Neural cell (in vitro differentiated cells): ENCODE results near the gene SNPH.

Experiments used
- EP300 ChIP-seq: fragments of 450-650 bp; conservative IDR thresholded peaks from 2 replicates; pipeline ENCODE4 v1.6.1; 2014; ENCODE audit warnings: antibody characterized with exemption, mild to moderate bottlenecking, moderate library complexity; ENCODE audit not compliant: poor library complexity, severe bottlenecking
- EZH2 ChIP-seq: fragments of 200-600, 300-800 bp; shearing (Covaris generic), sonication (generic); IDR thresholded peaks from 2 replicates; pipeline ENCODE4 v1.6.1; 2014; ENCODE audit warnings: antibody characterized with exemption, low read length, borderline replicate concordance, mild to moderate bottlenecking; ENCODE audit not compliant: insufficient read depth, poor library complexity, severe bottlenecking
- MXI1 ChIP-seq: fragments of 450-650 bp; conservative IDR thresholded peaks from 2 replicates; pipeline ENCODE4 v1.6.1; 2014; ENCODE audit warnings: antibody characterized with exemption, mild to moderate bottlenecking; ENCODE audit not compliant: poor library complexity, severe bottlenecking
- POLR2AphosphoS5 ChIP-seq: IDR thresholded peaks from 2 replicates; pipeline ENCODE4 v1.6.1; 2012
- RAD21 ChIP-seq: fragments of 450-650 bp; conservative IDR thresholded peaks from 2 replicates; pipeline ENCODE4 v1.6.1; 2014; ENCODE audit warnings: antibody characterized with exemption, mild to moderate bottlenecking, moderate library complexity
- TF ChIP-seq, protein P1 (sequence below): fragments of 450-650 bp; IDR thresholded peaks from 2 replicates; pipeline ENCODE4 v1.5.1; 2014; ENCODE audit warnings: antibody characterized with exemption, mild to moderate bottlenecking, moderate library complexity; ENCODE audit not compliant: poor library complexity, severe bottlenecking
- TF ChIP-seq, protein P2 (sequence below): IDR thresholded peaks from 2 replicates; pipeline ENCODE4 v1.6.1; 2012; ENCODE audit warnings: borderline replicate concordance

DNA sequence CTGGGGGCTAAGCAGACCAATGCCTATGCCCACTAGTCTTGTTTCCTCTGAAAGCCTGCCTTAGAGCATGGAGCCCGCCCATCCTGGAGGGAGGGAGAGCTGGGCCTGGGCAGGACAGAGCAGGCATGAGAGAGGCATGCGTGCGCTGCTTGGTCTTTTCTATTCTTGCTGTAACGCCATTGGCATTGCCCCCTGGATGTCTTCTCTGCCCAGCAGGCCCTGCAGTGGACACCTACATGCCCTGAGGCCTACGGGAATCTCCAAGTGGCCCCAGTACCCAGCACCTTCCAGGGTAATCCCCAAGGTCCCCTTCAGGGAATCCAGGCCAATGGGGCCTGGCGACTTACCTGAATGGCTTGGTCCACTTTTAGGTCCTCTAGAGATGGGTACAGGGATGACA is 53.9 kb downstream of the SNPH start:
- TF ChIP-seq, protein P1, sequence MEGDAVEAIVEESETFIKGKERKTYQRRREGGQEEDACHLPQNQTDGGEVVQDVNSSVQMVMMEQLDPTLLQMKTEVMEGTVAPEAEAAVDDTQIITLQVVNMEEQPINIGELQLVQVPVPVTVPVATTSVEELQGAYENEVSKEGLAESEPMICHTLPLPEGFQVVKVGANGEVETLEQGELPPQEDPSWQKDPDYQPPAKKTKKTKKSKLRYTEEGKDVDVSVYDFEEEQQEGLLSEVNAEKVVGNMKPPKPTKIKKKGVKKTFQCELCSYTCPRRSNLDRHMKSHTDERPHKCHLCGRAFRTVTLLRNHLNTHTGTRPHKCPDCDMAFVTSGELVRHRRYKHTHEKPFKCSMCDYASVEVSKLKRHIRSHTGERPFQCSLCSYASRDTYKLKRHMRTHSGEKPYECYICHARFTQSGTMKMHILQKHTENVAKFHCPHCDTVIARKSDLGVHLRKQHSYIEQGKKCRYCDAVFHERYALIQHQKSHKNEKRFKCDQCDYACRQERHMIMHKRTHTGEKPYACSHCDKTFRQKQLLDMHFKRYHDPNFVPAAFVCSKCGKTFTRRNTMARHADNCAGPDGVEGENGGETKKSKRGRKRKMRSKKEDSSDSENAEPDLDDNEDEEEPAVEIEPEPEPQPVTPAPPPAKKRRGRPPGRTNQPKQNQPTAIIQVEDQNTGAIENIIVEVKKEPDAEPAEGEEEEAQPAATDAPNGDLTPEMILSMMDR: no peak
- TF ChIP-seq EZH2 (no peak), MXI1 (no peak), EP300 (no peak), POLR2AphosphoS5 (no peak), RAD21 (no peak)
- TF ChIP-seq, protein P2, sequence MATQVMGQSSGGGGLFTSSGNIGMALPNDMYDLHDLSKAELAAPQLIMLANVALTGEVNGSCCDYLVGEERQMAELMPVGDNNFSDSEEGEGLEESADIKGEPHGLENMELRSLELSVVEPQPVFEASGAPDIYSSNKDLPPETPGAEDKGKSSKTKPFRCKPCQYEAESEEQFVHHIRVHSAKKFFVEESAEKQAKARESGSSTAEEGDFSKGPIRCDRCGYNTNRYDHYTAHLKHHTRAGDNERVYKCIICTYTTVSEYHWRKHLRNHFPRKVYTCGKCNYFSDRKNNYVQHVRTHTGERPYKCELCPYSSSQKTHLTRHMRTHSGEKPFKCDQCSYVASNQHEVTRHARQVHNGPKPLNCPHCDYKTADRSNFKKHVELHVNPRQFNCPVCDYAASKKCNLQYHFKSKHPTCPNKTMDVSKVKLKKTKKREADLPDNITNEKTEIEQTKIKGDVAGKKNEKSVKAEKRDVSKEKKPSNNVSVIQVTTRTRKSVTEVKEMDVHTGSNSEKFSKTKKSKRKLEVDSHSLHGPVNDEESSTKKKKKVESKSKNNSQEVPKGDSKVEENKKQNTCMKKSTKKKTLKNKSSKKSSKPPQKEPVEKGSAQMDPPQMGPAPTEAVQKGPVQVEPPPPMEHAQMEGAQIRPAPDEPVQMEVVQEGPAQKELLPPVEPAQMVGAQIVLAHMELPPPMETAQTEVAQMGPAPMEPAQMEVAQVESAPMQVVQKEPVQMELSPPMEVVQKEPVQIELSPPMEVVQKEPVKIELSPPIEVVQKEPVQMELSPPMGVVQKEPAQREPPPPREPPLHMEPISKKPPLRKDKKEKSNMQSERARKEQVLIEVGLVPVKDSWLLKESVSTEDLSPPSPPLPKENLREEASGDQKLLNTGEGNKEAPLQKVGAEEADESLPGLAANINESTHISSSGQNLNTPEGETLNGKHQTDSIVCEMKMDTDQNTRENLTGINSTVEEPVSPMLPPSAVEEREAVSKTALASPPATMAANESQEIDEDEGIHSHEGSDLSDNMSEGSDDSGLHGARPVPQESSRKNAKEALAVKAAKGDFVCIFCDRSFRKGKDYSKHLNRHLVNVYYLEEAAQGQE: no peak
